Suprapubic skin (tissue), 3 donors: ENCODE data around the gene CDC42EP2.

ENCODE experiments used
- CTCF ChIP-seq, 2 donors: fragments of 200-600 bp in 1 of 2; fragments of 450-650 bp in 1 of 2; sonication (generic) in 1 of 2; IDR thresholded peaks; one replicate each; pipeline ENCODE4 v1.5.1; 2016 to 2019; ENCODE audit warnings: antibody characterized with exemption in 2 of 2, mild to moderate bottlenecking in 1 of 2, moderate library complexity in 1 of 2
- POLR2A ChIP-seq, 2 donors: fragments of 450-650 bp; IDR thresholded peaks; one replicate each; pipeline ENCODE4 v1.6.1; 2017; ENCODE audit warnings: antibody characterized with exemption in 2 of 2, mild to moderate bottlenecking in 2 of 2, moderate library complexity in 2 of 2

GRCh38 chr11:65353376-65353775, 38.7 kb downstream of the CDC42EP2 start:
- TF ChIP-seq POLR2A (IDR thresholded peaks at IDR 0.05) (no peak), CTCF (IDR thresholded peaks at IDR 0.05) (no peak)
